ENCODE data around the gene ANO6. TPM values are rescaled to one million over a fixed set of nuclear protein-coding genes. Genes with fewer than 3 reads are reported as not detected.
A peak's percentile ranks its signal among the peaks of the same experiment; 100 is the strongest.

ANO6 gene
- total and polyA plus RNA-seq, 2 of the 4 experiments (the other 2 are of a cell fraction) = 21.6 to 41.0 TPM

- Histone ChIP-seq H3K4me3 (ENCODE audit: insufficient read depth, low read depth, low read length) (no peak overlapping the region), H2BK120ac (ENCODE audit: low read depth, low read length) (no peak overlapping the region), H3K4me2 (ENCODE audit: low read depth, low read length) (no peak overlapping the region; the same call in 1 of the 2 replicates), H2BK20ac (ENCODE audit: low read depth, low read length) (no peak overlapping the region), H2AFZ (replicated peaks; ENCODE audit: low read length, poor library complexity) (no peak overlapping the region), H3K4ac (ENCODE audit: low read depth, low read length) (no peak overlapping the region), H4K20me1 (ENCODE audit: insufficient read depth, low read length) (no peaks in the 10 kb centered on the region), H4K91ac (ENCODE audit: insufficient read depth, low read depth, low read length) (no peak overlapping the region), H3K27ac (ENCODE audit: insufficient read depth, low read length) (no peak overlapping the region), H3K27me3 (ENCODE audit: control insufficient read depth, insufficient read depth, low read length) (no peaks in the 10 kb centered on the region), H3K36me3 (ENCODE audit: control insufficient read depth, insufficient read depth, low read length) (0 out of 2 replicates have a peak, but pooled peaks cover 4% of the 10 kb centered on the region), H3K56ac (ENCODE audit: extremely low read depth, insufficient read depth, low read length) (no peak overlapping the region), H3K23ac (ENCODE audit: low read depth, low read length) (no peak overlapping the region), H3K9me1 (ENCODE audit: insufficient read depth, low read length) (peaks cover 4% of the 10 kb centered on the region; the same call in 1 of the 2 replicates), H2BK15ac (ENCODE audit: low read depth, low read length) (no peak overlapping the region), H4K5ac (ENCODE audit: low read depth, low read length) (no peak overlapping the region), H4K8ac (ENCODE audit: low read depth in 2 of 2, low read length in 2 of 2) (no peak overlapping the region), H3K9me3 (ENCODE audit: control insufficient read depth, insufficient read depth, low read length) (no peaks in the 10 kb centered on the region), H3K9ac (ENCODE audit: low read depth, low read length) (no peak overlapping the region), H3K14ac (replicated peaks; ENCODE audit: low read depth, low read length) (no peak overlapping the region), H3K4me1 (ENCODE audit: control insufficient read depth, insufficient read depth, low read length) (0 out of 2 replicates have a peak, but pooled peaks cover 1% of the 10 kb centered on the region), H2AK5ac (ENCODE audit: low read depth, low read length) (no peak overlapping the region), H2BK5ac (ENCODE audit: low read depth, low read length, poor library complexity, severe bottlenecking) (no peak overlapping the region), H3K18ac (ENCODE audit: low read depth, low read length) (no peak overlapping the region), H3K79me1 (ENCODE audit: low read depth in 1 of 2, low read length in 2 of 2) (peaks cover 10 to 11% of the 10 kb centered on the region in 2 experiments), H2AK9ac (replicated peaks; ENCODE audit: low read depth, low read length, poor library complexity) (no peak overlapping the region)
- DNase-seq (peak; percentile 83), ATAC-seq (ENCODE audit: low read depth) (peak; percentile 98)
- intact Hi-C loops (cut with micrococcal nuclease) (no loop called here), in situ Hi-C loops (cut with MboI; ENCODE audit: low sequenced_read_pairs) (no loop called here), dilution Hi-C loops (cut with HindIII; ENCODE audit: low sequenced_read_pairs, unreplicated experiment) (no loop called here)
- CTCF ChIA-PET = interaction anchor here (0.6 kb wide), 1 partner anchor 89 kb away, joined by 3 read pairs; no protein-coding TSS in a partner anchor
- TF ChIP-seq POLR2A (IDR thresholded peaks at IDR 0.05; ENCODE audit: low read depth, low read length) (no peak), MAFK (IDR thresholded peaks at IDR 0.05; ENCODE audit: low read depth, low read length) (peak; percentile 26; the same call in 1 of the 2 replicates), MXI1 (IDR thresholded peaks at IDR 0.05; ENCODE audit: borderline replicate concordance, low read depth, low read length) (no peak)
- TF ChIP-seq, protein P1, sequence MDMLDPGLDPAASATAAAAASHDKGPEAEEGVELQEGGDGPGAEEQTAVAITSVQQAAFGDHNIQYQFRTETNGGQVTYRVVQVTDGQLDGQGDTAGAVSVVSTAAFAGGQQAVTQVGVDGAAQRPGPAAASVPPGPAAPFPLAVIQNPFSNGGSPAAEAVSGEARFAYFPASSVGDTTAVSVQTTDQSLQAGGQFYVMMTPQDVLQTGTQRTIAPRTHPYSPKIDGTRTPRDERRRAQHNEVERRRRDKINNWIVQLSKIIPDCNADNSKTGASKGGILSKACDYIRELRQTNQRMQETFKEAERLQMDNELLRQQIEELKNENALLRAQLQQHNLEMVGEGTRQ (IDR thresholded peaks at IDR 0.05; ENCODE audit: low read depth, low read length) = no peak
- POLR2A ChIA-PET (ENCODE audit: unreplicated experiment) = no interaction called here
- no CpG with 5 or more reads among the region's 3 CpGs for WGBS, 2 experiments (ENCODE audit: extremely low coverage in 2 of 2, insufficient read length in 1 of 2)
- BruUV-seq (replicated peaks) = no TSS peak
Observed at GRCh38 chr12:45368841-45369489, 153.1 kb downstream of the ANO6 start.

Measured in IMR-90 (cell line).